ENCODE measurements around the gene CALU.

CALU gene

GRCh38 chr7:128793181-128793547, 54.0 kb downstream of the CALU start:
- no peak overlapping the region for H3K4me3 ChIP-seq (ENCODE audit: low read depth, low read length)
- TF ChIP-seq CTCF (IDR thresholded peaks at IDR 0.05; ENCODE audit: borderline replicate concordance, insufficient read depth, low read depth, low read length): no peak

- no peak overlapping the region for H3K4me3 ChIP-seq (ENCODE audit: low read depth, low read length)
Observed at GRCh38 chr7:128794020-128794419, 54.9 kb downstream of the CALU start.

GRCh38 chr7:128794436-128794835, 55.3 kb downstream of the CALU start:
- TF ChIP-seq CTCF (IDR thresholded peaks at IDR 0.05; ENCODE audit: borderline replicate concordance, insufficient read depth, low read depth, low read length): no peak
- H3K4me3 ChIP-seq (ENCODE audit: low read depth, low read length): no peak overlapping the region

More at GRCh38 chr7:128794020-128794419, 54.9 kb downstream of the CALU start:
- TF ChIP-seq CTCF (IDR thresholded peaks at IDR 0.05; ENCODE audit: borderline replicate concordance, insufficient read depth, low read depth, low read length): peak; percentile 26; the same call in 1 of the 2 replicates

GRCh38 chr7:128795129-128795528, 56.0 kb downstream of the CALU start:
- H3K4me3 ChIP-seq (ENCODE audit: low read depth, low read length): no peak overlapping the region
- no peak for TF ChIP-seq CTCF (IDR thresholded peaks at IDR 0.05; ENCODE audit: borderline replicate concordance, insufficient read depth, low read depth, low read length)

- no peak for TF ChIP-seq CTCF (IDR thresholded peaks at IDR 0.05; ENCODE audit: borderline replicate concordance, insufficient read depth, low read depth, low read length)
- H3K4me3 ChIP-seq (ENCODE audit: low read depth, low read length): no peak overlapping the region
Observed at GRCh38 chr7:128796327-128796726, 57.2 kb downstream of the CALU start.

- TF ChIP-seq CTCF (IDR thresholded peaks at IDR 0.05; ENCODE audit: borderline replicate concordance, insufficient read depth, low read depth, low read length): no peak
- no peak overlapping the region for H3K4me3 ChIP-seq (ENCODE audit: low read depth, low read length)
Observed at GRCh38 chr7:128799451-128799850, 60.3 kb downstream of the CALU start.

- TF ChIP-seq CTCF (IDR thresholded peaks at IDR 0.05; ENCODE audit: borderline replicate concordance, insufficient read depth, low read depth, low read length): no peak
Observed at GRCh38 chr7:128800567-128800966, 61.4 kb downstream of the CALU start.

More at GRCh38 chr7:128800567-128800966, 61.4 kb downstream of the CALU start:
- no peak overlapping the region for H3K4me3 ChIP-seq (ENCODE audit: low read depth, low read length)
